Limb (tissue), 2 donors: ENCODE measurements around the gene KRTAP3-2.
A peak's percentile ranks its signal among the peaks of the same experiment; 100 is the strongest.

Source experiments
- DNase-seq, 2 donors: peaks; one replicate each; pipeline ENCODE4 v3.0.0-alpha.2; 2016; ENCODE audit errors: extremely low spot score in 2 of 2

KRTAP3-2 gene

GRCh38 chr17:41010441-41010840, 10.7 kb upstream of the KRTAP3-2 start:
- no peak for DNase-seq

- DNase-seq = no peak
Observed at GRCh38 chr17:41009936-41010335, 10.2 kb upstream of the KRTAP3-2 start.

GRCh38 chr17:41009301-41009760, 9.6 kb upstream of the KRTAP3-2 start:
- no peak for DNase-seq

- no peak for DNase-seq
Observed at GRCh38 chr17:41008811-41009210, 9.1 kb upstream of the KRTAP3-2 start, which contains the start of gene KRTAP3-1. KRTAP3-1 (minus strand) TSS chr17:41009128; CDS start chr17:41009074, 54 bp downstream.

GRCh38 chr17:41004397-41004796, 4.7 kb upstream of the KRTAP3-2 start:
- DNase-seq = no peak

- no peak for DNase-seq
Observed at GRCh38 chr17:41003926-41004325, 4.2 kb upstream of the KRTAP3-2 start.

GRCh38 chr17:41002814-41003213, 3.1 kb upstream of the KRTAP3-2 start:
- DNase-seq = no peak

- no peak for DNase-seq
Observed at GRCh38 chr17:41001795-41002194, 2.1 kb upstream of the KRTAP3-2 start.

- no peak for DNase-seq
Observed at GRCh38 chr17:40997361-40997760, 2.3 kb downstream of the KRTAP3-2 start.

- no peak for DNase-seq
Observed at GRCh38 chr17:40996829-40997228, 2.9 kb downstream of the KRTAP3-2 start.

- DNase-seq = no peak
Observed at GRCh38 chr17:40995116-40995515, 4.6 kb downstream of the KRTAP3-2 start.

GRCh38 chr17:40993839-40994238, 5.9 kb downstream of the KRTAP3-2 start, which contains the start of gene KRTAP3-3:
KRTAP3-3 (minus strand) TSS chr17:40994164; CDS start chr17:40994097, 67 bp downstream.
- no peak for DNase-seq

- no peak for DNase-seq
Observed at GRCh38 chr17:40993084-40993483, 6.6 kb downstream of the KRTAP3-2 start.

- no peak for DNase-seq
Observed at GRCh38 chr17:40992666-40993065, 7.0 kb downstream of the KRTAP3-2 start.

GRCh38 chr17:40986920-40987319, 12.8 kb downstream of the KRTAP3-2 start:
- no peak for DNase-seq

- no peak for DNase-seq
Observed at GRCh38 chr17:40984226-40984625, 15.5 kb downstream of the KRTAP3-2 start, which contains the start of gene KRT40. KRT40 (minus strand) TSS chr17:40984326; CDS start chr17:40984273, 53 bp downstream.

- DNase-seq = no peak
Observed at GRCh38 chr17:40981115-40981514, 18.6 kb downstream of the KRTAP3-2 start.

GRCh38 chr17:40980596-40980995, 19.1 kb downstream of the KRTAP3-2 start:
- DNase-seq = peak; percentile 47 to 76

- no peak for DNase-seq
Observed at GRCh38 chr17:40980117-40980516, 19.6 kb downstream of the KRTAP3-2 start.

- DNase-seq = no peak
Observed at GRCh38 chr17:40978575-40979151, 21.0 kb downstream of the KRTAP3-2 start.

GRCh38 chr17:40975516-40975915, 24.2 kb downstream of the KRTAP3-2 start:
- DNase-seq = no peak

- no peak for DNase-seq
Observed at GRCh38 chr17:40974366-40974765, 25.3 kb downstream of the KRTAP3-2 start.

- no peak for DNase-seq
Observed at GRCh38 chr17:40967582-40967981, 32.1 kb downstream of the KRTAP3-2 start.
